HG02759 (cell line): ENCODE results near the gene NR1H4.
"Not testable (repeated sequence)": the region's sequence is repeated elsewhere in the genome, so short reads cannot be mapped to it uniquely, and the experiment has no call there.

Source experiments
- ATAC-seq: cut with Tn5 transposase; IDR thresholded peaks from one replicate; pipeline ENCODE4 v1.9.1; 2021; ENCODE audit warnings: mild to moderate bottlenecking, moderate library complexity; ENCODE audit not compliant: unreplicated experiment

NR1H4 gene

DNA sequence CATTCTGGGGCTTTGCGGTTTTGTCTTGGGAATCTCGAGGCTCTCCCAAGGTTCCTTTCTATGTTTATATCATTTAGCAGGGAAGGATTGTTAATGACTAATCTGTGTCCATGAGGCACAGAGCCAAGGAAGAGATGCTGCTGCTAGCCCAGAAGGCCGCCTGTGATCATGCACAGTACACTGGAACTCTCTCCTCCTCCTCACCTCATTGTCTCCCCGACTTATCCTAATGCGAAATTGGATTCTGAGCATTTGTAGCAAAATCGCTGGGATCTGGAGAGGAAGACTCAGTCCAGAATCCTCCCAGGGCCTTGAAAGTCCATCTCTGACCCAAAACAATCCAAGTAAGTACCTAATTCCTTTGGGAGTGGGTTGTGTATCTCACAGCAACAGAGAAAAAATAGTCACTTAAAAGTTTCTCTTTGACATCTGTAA lies at the start of gene NR1H4:
Gene NR1H4, plus strand, starts transcription at position 151 of the 435 bp plus-strand sequence. CDS start 19,458 bp downstream, outside the sequence.
- ATAC-seq, result no peak

- no peak for ATAC-seq
These were observed 47.5 kb upstream of the NR1H4 start for GRCh38 chr12:100426145-100426544.

GRCh38 chr12:100427078-100427477 lies 46.6 kb upstream of the NR1H4 start:
- ATAC-seq, result no peak

DNA sequence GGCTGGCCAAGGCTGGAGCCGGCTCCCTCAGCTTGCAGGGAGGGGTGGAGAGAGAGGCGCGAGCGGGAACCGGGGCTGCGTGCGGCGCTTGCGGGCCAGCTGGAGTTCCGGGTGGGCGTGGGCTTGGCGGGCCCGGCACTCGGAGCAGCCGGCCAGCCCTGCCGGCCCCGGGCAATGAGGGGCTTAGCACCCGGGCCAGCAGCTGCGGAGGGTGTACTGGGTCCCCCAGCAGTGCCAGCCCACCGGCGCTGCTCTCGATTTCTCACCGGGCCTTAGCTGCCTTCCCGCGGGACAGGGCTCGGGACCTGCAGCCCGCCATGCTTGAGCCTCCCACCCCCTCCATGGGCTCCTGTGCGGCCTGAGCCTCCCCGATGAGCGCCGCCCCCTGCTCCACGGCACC lies 43.4 kb upstream of the NR1H4 start:
- ATAC-seq, result not testable (repeated sequence)

DNA sequence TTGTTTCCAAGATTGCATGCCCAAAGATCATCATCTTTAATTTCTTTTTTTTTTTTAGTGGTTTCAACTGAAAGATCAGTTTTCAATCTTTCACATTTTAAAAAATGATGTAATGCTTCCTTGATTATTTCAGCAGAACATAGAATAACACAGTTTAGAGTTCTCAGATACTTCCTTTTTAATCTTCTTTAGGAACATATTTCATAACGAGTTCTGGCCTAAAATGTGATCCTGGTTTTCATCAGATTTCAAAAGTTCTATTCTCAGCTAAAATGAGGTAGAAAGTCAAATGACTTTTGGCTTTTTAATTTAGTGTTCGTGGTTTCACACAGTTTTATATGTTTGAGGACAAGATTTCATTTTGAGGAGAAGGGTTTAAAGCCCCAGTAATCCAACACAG lies 40.0 kb upstream of the NR1H4 start:
- no peak for ATAC-seq

DNA sequence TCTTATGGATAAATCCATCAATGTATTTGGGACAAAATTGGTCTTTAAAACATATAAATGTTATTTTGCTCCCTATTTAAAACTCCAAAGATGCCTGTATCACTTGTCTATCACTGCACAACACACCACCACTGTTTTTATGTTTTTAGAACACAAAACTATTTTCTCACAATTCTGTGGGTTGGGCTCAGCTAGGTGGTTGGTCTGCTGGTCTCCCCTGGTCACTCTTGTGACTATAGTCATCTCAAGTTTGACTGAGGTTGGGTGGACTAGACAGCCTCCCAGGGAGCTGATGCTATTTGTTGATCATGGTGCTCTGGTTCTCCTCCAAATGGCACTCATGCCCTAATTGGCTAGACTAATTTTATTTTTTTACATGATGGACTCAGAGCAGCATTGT lies 39.5 kb upstream of the NR1H4 start:
- ATAC-seq, result no peak

DNA sequence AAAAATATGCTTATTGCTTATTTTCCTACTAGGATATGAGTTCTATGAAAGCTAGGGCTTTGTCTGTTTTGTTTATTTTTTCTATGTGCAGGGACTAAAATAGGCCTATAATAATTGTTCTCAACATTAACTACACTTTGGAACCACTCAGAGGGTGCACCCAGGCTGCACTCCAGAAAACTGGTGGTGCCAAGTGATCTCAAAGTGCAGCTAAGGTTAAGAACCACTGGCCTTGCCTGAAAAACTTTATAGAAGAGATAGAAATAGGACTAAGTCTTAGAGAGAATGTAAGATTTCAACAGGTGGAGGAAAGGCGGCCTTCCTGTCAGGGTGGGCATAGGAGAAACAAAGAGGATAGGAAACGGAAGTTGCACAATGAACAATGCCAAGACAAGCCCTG lies 37.7 kb upstream of the NR1H4 start:
- no peak for ATAC-seq

DNA sequence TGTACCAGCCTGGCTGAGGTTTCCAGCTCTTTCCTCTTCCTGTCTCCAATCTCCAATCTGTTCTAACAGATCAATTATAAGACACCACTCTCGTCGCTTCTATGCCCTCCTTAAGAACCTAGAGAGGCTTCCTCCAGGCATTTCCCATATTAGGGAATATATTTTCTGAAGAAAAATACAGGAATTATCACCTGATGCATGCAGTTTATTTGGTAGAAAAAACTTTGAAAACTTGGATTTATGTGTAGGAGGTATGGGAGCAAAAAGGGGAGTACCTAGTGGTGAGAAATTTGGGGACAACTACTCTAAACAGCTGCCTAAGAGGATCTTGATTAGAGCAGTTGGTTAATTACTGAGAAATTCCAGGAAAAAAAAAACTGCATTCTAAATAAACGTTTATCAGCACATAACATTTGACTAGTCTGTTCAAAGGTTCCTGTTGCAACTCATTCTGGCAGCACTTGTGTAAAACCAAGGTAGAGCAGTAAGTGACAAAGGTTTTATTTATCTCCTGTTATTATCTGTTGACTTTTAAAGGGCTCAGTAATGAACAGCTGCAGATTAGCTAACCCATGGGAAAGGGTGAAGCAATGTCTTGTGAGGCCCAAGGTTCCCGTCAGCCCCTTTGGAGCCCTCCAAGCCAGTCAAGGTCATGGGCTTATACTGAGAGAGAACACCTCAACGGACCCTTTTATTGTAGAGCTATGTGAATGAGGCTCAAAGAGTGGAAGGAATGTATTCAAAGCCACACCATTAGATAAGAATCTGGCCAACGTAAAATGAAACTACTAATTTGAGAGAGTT lies 36.4 kb upstream of the NR1H4 start:
- no peak for ATAC-seq

DNA sequence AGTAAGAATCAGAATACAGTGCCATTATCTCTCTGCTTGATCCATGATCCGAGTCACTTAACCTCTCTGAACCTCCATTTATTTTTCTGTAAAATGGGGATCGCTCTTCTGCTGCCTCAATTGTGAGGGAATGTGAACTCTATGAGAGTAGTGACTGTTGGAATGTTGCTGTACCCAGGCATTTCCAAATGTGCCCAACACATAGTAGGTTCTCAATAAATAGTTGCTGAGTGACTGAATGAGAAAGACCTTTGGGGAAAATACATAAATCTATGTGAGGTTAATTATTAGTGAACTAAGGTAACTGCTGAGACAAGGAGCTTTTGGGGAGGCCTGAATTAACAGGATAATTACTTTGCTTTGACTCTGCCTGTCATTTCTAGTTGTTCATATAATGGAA lies 33.9 kb upstream of the NR1H4 start:
- no peak for ATAC-seq

GRCh38 chr12:100442403-100442802 lies 31.3 kb upstream of the NR1H4 start:
- ATAC-seq, result no peak

- ATAC-seq, result no peak
These were observed 30.2 kb upstream of the NR1H4 start for GRCh38 chr12:100443434-100443833.

DNA sequence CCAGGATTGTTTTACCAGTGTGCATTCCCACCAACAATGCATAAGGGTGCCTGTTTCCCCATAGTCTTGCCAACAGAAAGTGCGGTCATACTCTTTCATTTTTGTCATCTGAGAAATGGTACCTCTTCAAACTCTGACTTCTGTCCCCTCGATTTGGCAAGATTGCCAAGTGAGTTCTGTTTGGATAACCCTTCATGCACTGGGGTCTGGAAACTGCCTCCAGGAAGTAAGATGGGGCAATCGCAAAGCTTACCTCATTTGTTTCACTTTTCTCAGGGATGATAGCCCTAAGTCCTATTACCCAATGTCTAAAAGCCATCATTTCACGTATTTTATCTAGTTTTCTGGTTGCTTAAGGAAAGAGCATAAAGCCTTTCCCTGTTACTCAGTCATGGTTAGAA lies 28.6 kb upstream of the NR1H4 start:
- no peak for ATAC-seq

- ATAC-seq, result no peak
These were observed 26.3 kb upstream of the NR1H4 start for GRCh38 chr12:100447381-100447780.

- no peak for ATAC-seq
These were observed 25.0 kb upstream of the NR1H4 start for GRCh38 chr12:100448656-100449055.

- no peak for ATAC-seq
These were observed 22.9 kb upstream of the NR1H4 start for GRCh38 chr12:100450735-100451134.

GRCh38 chr12:100453951-100454350 lies 19.7 kb upstream of the NR1H4 start:
- no peak for ATAC-seq

- no peak for ATAC-seq
These were observed 17.8 kb upstream of the NR1H4 start for GRCh38 chr12:100455896-100456295.

GRCh38 chr12:100458191-100458590 lies 15.5 kb upstream of the NR1H4 start:
- ATAC-seq, result no peak

- no peak for ATAC-seq
These were observed 13.0 kb upstream of the NR1H4 start for GRCh38 chr12:100460702-100461101.

GRCh38 chr12:100461330-100461973 lies 12.2 kb upstream of the NR1H4 start:
- no peak for ATAC-seq

GRCh38 chr12:100463661-100464060 lies 10.0 kb upstream of the NR1H4 start:
- no peak for ATAC-seq

DNA sequence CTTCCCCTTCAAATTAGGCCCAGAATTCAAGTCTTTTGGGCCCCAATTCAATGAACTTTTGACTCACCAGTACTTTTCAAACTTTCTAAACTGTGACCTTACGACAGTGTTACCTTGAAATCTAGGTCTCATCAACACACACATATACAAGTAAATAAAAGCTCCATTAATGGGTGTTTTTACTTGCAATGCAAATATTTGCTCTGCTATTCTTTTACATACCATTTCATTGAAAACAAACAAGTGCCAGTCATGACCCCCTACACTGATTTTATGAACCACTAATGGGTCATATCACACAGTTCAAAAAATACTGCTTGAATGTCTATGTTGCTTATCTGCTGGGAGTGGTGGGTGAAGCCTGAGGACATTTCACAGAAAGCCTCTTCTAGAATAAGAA lies 9.1 kb upstream of the NR1H4 start:
- no peak for ATAC-seq
